H1 (cell line): ENCODE measurements around the gene CXCL17. TPM values are rescaled to one million over a fixed set of nuclear protein-coding genes. Genes with fewer than 3 reads are reported as not detected.

Source experiments
- CHD7 ChIP-seq: fragments of 300-600 bp; sonication (generic); IDR thresholded peaks from 2 replicates; pipeline ENCODE4 v1.7.1; 2012; ENCODE audit warnings: low read length, moderate library complexity, mild to moderate bottlenecking, inconsistent platforms; ENCODE audit not compliant: insufficient replicate concordance
- CREB1 ChIP-seq: IDR thresholded peaks from 2 replicates; pipeline ENCODE4 v1.6.1; 2012; ENCODE audit warnings: inconsistent platforms
- CTBP2 ChIP-seq: IDR thresholded peaks from 2 replicates; pipeline ENCODE4 v1.7.0; 2011; ENCODE audit warnings: borderline replicate concordance, mild to moderate bottlenecking, moderate library complexity, mixed read lengths, low read length; ENCODE audit not compliant: insufficient read depth, insufficient read length
- EGR1 ChIP-seq: IDR thresholded peaks from 2 replicates; pipeline ENCODE4 v1.6.1; 2011; ENCODE audit warnings: low read depth, low read length, borderline replicate concordance
- GABPA ChIP-seq: IDR thresholded peaks from 2 replicates; pipeline ENCODE4 v1.6.1; 2011; ENCODE audit warnings: mild to moderate bottlenecking, low read length, moderate library complexity, borderline replicate concordance; ENCODE audit not compliant: insufficient read depth
- HDAC6 ChIP-seq: IDR thresholded peaks from one replicate; pipeline ENCODE4 v1.7.1; 2012; ENCODE audit warnings: low read depth, mild to moderate bottlenecking, inconsistent platforms, low read length, moderate library complexity
- MAX ChIP-seq: IDR thresholded peaks from 2 replicates; pipeline ENCODE4 v1.6.1; 2012; ENCODE audit warnings: inconsistent platforms
- POLR2AphosphoS5 ChIP-seq: IDR thresholded peaks from 2 replicates; pipeline ENCODE4 v1.6.1; 2011; ENCODE audit warnings: low read depth, low read length
- RNF2 ChIP-seq: fragments of 200-900, 300-1000 bp; sonication (generic); IDR thresholded peaks from 2 replicates; pipeline ENCODE4 v1.7.1; 2016; ENCODE audit warnings: borderline replicate concordance, low read depth, mild to moderate bottlenecking, antibody characterized with exemption, low read length; ENCODE audit not compliant: poor library complexity, severe bottlenecking; ENCODE audit errors: missing control alignments
- TEAD4 ChIP-seq: IDR thresholded peaks from 2 replicates; pipeline ENCODE4 v1.6.1; 2012; ENCODE audit warnings: low read depth, low read length, inconsistent platforms, mixed read lengths
- polyA plus RNA-seq, 7 experiments: library from polyadenylated mRNA; depleted of rRNA in 3 of 7; stranded (reverse) in 5 of 7; unstranded in 2 of 7; fragments of >200 nt in 5 of 7; fragments of 200-250 nt in 2 of 7; gene quantifications; 1 replicate in 5 of 7; 2 replicates in 1 of 7; 4 replicates in 1 of 7; pipeline versions ENCODE4 v1.2.1 to v1.2.3, GENCODE V29; 2011 to 2013; ENCODE audit warnings: missing spikeins in 2 of 7, mixed read lengths in 2 of 7
- total RNA-seq: library from RNA; stranded (reverse); fragmentation: NEBNext Ultra II Directional; extraction: Animal tissue kit (Norgen Biotek cat#: 25700); gene quantifications from 2 replicates; pipeline ENCODE4 v1.2.1, GENCODE V29; 2021

The CXCL17 gene
- total and polyA plus RNA-seq, 2 of the 8 experiments (the other 6 are each of a cell fraction or from before 2014, with no cell fraction given) = not detected

GRCh38 chr19:42389899-42390298 lies 52.8 kb downstream of the CXCL17 start, which contains the start of gene CNFN (continued):
- no peak for TF ChIP-seq CHD7
- TF ChIP-seq TEAD4 = no peak
- TF ChIP-seq HDAC6 = no peak
- TF ChIP-seq RNF2 = no peak
- no peak for TF ChIP-seq GABPA
- no peak for TF ChIP-seq CTBP2
- TF ChIP-seq POLR2AphosphoS5 = no peak
- no peak for TF ChIP-seq MAX
- no peak for TF ChIP-seq EGR1
- TF ChIP-seq CREB1 = no peak
